ENCODE data around the gene RASAL2.

The RASAL2 gene

DNA sequence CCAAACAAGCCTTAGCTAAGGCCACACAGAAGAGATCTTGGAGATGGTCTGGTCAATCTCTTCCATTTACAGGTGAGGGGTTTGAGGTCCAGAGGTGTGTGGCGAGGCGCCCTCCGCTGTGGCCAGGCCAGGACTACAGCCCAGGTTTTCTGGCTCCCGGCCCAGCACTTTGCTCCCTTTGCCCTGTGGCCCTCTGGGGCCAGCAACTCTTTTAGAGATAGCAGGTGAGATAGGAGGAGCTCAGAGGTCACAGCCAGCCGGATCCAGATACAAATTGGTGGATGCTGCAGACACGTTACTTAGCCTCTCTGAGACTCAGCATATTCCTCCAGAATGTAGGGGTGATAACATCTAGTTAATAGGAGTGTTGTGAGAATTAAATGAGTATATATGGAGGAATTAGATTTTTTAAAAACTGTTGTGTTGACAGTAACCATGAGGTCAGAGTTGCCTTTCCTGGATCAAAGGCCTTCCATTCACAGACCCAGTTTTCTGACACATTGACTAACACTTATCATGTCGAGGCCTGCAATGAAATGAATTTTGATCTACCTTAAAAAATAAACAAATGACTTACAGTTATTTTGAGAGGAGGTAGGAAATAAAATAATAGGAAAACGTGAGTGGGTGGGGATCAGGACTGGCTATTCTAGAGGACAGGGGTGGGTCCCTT, 435.6 kb downstream of the RASAL2 start:
- TF ChIP-seq, protein P1, sequence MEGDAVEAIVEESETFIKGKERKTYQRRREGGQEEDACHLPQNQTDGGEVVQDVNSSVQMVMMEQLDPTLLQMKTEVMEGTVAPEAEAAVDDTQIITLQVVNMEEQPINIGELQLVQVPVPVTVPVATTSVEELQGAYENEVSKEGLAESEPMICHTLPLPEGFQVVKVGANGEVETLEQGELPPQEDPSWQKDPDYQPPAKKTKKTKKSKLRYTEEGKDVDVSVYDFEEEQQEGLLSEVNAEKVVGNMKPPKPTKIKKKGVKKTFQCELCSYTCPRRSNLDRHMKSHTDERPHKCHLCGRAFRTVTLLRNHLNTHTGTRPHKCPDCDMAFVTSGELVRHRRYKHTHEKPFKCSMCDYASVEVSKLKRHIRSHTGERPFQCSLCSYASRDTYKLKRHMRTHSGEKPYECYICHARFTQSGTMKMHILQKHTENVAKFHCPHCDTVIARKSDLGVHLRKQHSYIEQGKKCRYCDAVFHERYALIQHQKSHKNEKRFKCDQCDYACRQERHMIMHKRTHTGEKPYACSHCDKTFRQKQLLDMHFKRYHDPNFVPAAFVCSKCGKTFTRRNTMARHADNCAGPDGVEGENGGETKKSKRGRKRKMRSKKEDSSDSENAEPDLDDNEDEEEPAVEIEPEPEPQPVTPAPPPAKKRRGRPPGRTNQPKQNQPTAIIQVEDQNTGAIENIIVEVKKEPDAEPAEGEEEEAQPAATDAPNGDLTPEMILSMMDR (IDR thresholded peaks at IDR 0.05; ENCODE audit: insufficient read depth, low read length, poor library complexity, severe bottlenecking), result no peak
- no peak for TF ChIP-seq EZH2phosphoT487 (conservative IDR thresholded peaks at IDR 0.05; ENCODE audit: low read length)
- Histone ChIP-seq H3K9me3 (ENCODE audit: insufficient read depth, low read length) (no peaks in the 10 kb centered on the region), H3K9me2 (replicated peaks; ENCODE audit: insufficient read depth, low read length) (no peaks in the 10 kb centered on the region), H3K79me2 (ENCODE audit: insufficient read depth, low read length) (no peaks in the 10 kb centered on the region), H3K4me2 (ENCODE audit: low read depth, low read length, poor library complexity, severe bottlenecking) (no peak overlapping the region), H3F3A (ENCODE audit: insufficient read depth) (no peaks in the 10 kb centered on the region), H2AFZ (ENCODE audit: low read depth, low read length, severe bottlenecking) (no peak overlapping the region), H4K20me1 (ENCODE audit: low read depth, low read length) (no peaks in the 10 kb centered on the region), H3K27me3 (ENCODE audit: low read length) (no peaks in the 10 kb centered on the region), H3K36me3 (ENCODE audit: low read length) (no peaks in the 10 kb centered on the region), H3K9ac (ENCODE audit: low read length) (no peak overlapping the region), H3K4me3 (ENCODE audit: insufficient read depth, low read length, poor library complexity, severe bottlenecking) (no peak overlapping the region), H3K27ac (ENCODE audit: low read depth, low read length) (no peak overlapping the region)

DNA sequence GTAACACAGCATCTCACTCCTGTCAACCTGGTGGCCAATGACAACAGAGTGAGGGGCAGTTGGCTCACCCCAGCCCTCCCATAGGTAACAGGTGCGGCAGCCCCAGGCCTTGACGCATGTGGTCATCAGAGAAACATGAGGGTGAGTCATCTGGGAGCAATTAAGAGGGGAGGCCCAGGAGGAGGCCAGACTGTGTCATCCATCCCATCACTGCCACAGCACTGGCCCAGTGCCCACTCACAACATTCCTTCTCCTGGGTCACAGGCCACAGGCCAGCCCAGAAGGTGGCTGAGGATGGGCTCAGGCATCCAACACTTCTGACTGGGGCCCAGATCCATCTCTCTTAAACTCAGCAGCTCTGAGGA, 436.1 kb downstream of the RASAL2 start:
- Histone ChIP-seq H3K79me2 (ENCODE audit: insufficient read depth, low read length) (no peaks in the 10 kb centered on the region), H3K9me3 (ENCODE audit: insufficient read depth, low read length) (no peaks in the 10 kb centered on the region), H3K9me2 (replicated peaks; ENCODE audit: insufficient read depth, low read length) (no peaks in the 10 kb centered on the region), H3K4me2 (ENCODE audit: low read depth, low read length, poor library complexity, severe bottlenecking) (no peak overlapping the region), H3K9ac (ENCODE audit: low read length) (no peak overlapping the region), H3K27me3 (ENCODE audit: low read length) (no peaks in the 10 kb centered on the region), H2AFZ (ENCODE audit: low read depth, low read length, severe bottlenecking) (no peak overlapping the region), H3K36me3 (ENCODE audit: low read length) (no peaks in the 10 kb centered on the region), H3F3A (ENCODE audit: insufficient read depth) (no peaks in the 10 kb centered on the region), H3K27ac (ENCODE audit: low read depth, low read length) (no peak overlapping the region), H3K4me3 (ENCODE audit: insufficient read depth, low read length, poor library complexity, severe bottlenecking) (no peak overlapping the region), H4K20me1 (ENCODE audit: low read depth, low read length) (no peaks in the 10 kb centered on the region)
- no peak for TF ChIP-seq EZH2phosphoT487 (conservative IDR thresholded peaks at IDR 0.05; ENCODE audit: low read length)
- TF ChIP-seq, protein P1 (IDR thresholded peaks at IDR 0.05; ENCODE audit: insufficient read depth, low read length, poor library complexity, severe bottlenecking), result no peak

DNA sequence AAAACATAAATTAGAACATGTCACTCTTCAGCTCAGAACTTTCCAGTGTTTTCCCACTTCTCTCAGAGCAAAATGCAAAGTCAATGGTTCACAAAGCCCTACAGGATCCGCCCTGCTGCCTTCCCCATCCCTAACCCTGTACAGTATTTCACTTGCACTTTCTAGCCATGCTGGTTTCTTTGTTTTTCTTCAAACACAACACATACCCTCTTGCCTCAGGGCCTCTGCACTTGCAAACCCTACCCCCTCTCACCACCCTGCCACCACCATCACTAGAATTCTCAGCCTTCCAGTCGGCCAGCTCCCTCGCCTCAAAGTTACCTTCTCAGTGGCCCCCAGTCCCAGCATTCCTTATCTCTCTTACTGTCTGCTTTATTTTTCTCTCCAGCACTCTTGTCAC, 436.6 kb downstream of the RASAL2 start:
- Histone ChIP-seq H3K27ac (ENCODE audit: low read depth, low read length) (no peak overlapping the region), H3K4me3 (ENCODE audit: insufficient read depth, low read length, poor library complexity, severe bottlenecking) (no peak overlapping the region), H3K9me2 (replicated peaks; ENCODE audit: insufficient read depth, low read length) (no peaks in the 10 kb centered on the region), H3K9ac (ENCODE audit: low read length) (no peak overlapping the region), H3K27me3 (ENCODE audit: low read length) (no peaks in the 10 kb centered on the region), H4K20me1 (ENCODE audit: low read depth, low read length) (no peaks in the 10 kb centered on the region), H3K9me3 (ENCODE audit: insufficient read depth, low read length) (no peaks in the 10 kb centered on the region), H3K4me2 (ENCODE audit: low read depth, low read length, poor library complexity, severe bottlenecking) (no peak overlapping the region), H3F3A (ENCODE audit: insufficient read depth) (no peaks in the 10 kb centered on the region), H2AFZ (ENCODE audit: low read depth, low read length, severe bottlenecking) (no peak overlapping the region), H3K36me3 (ENCODE audit: low read length) (no peaks in the 10 kb centered on the region), H3K79me2 (ENCODE audit: insufficient read depth, low read length) (no peaks in the 10 kb centered on the region)
- TF ChIP-seq EZH2phosphoT487 (conservative IDR thresholded peaks at IDR 0.05; ENCODE audit: low read length), result no peak
- TF ChIP-seq, protein P1 (IDR thresholded peaks at IDR 0.05; ENCODE audit: insufficient read depth, low read length, poor library complexity, severe bottlenecking), result no peak
